Osteocyte (in vitro differentiated cells): ENCODE measurements around the gene MAOB. TPM values are rescaled to one million over a fixed set of nuclear protein-coding genes. Genes with fewer than 3 reads are reported as not detected.

Source experiments
- DNase-seq: peaks from one replicate; pipeline ENCODE4 v3.0.0; 2021; ENCODE audit warnings: mixed read lengths; ENCODE audit not compliant: unreplicated experiment; ENCODE audit errors: extremely low spot score
- H3K27ac Mint-ChIP-seq: one replicate; pipeline ENCODE4 v1.8.0; 2021; ENCODE audit warnings: mild to moderate bottlenecking, mixed read lengths; ENCODE audit not compliant: unreplicated experiment
- H3K27me3 Mint-ChIP-seq: one replicate; pipeline ENCODE4 v1.8.0; 2021; ENCODE audit warnings: mixed read lengths; ENCODE audit not compliant: unreplicated experiment
- H3K36me3 Mint-ChIP-seq: one replicate; pipeline ENCODE4 v1.8.0; 2021; ENCODE audit warnings: mixed read lengths; ENCODE audit not compliant: unreplicated experiment
- H3K4me1 Mint-ChIP-seq: one replicate; pipeline ENCODE4 v1.8.0; 2021; ENCODE audit warnings: mixed read lengths; ENCODE audit not compliant: unreplicated experiment
- H3K4me3 Mint-ChIP-seq: one replicate; pipeline ENCODE4 v1.8.0; 2021; ENCODE audit warnings: mild to moderate bottlenecking, moderate library complexity, mixed read lengths; ENCODE audit not compliant: unreplicated experiment
- H3K9me3 Mint-ChIP-seq: one replicate; pipeline ENCODE4 v1.8.0; 2021; ENCODE audit warnings: mixed read lengths; ENCODE audit not compliant: unreplicated experiment
- CTCF ChIP-seq: fragments of 200-600 bp; sonication (generic); IDR thresholded peaks from 2 replicates; pipeline ENCODE4 v1.5.0; 2021; ENCODE audit warnings: antibody characterized with exemption, mild to moderate bottlenecking, moderate library complexity
- total RNA-seq: library from RNA; stranded (reverse); gene quantifications from 2 replicates; pipeline ENCODE4 v1.2.1, GENCODE V29; 2021

MAOB gene
- total RNA-seq, 1 donor from 2014 or later = not detected

GRCh38 chrX:43880425-43880824 lies 1.8 kb downstream of the MAOB start:
- no peak for TF ChIP-seq CTCF
- Mint-ChIP-seq H3K27me3 (peaks cover 5% of the 10 kb centered on the region), H3K4me1 (no peaks in the 10 kb centered on the region), H3K9me3 (peaks cover 10% of the 10 kb centered on the region), H3K27ac (no peak overlapping the region), H3K4me3 (no peak overlapping the region), H3K36me3 (no peaks in the 10 kb centered on the region)
- DNase-seq = no peak

GRCh38 chrX:43878906-43879526 lies 3.2 kb downstream of the MAOB start:
- peaks cover 10% of the 10 kb centered on the region for H3K9me3 Mint-ChIP-seq
- no peak for DNase-seq
- TF ChIP-seq CTCF = no peak
- H3K36me3 Mint-ChIP-seq = no peaks in the 10 kb centered on the region
- H3K4me1 Mint-ChIP-seq = no peaks in the 10 kb centered on the region
- H3K27ac Mint-ChIP-seq = no peak overlapping the region
- peaks cover 5% of the 10 kb centered on the region for H3K27me3 Mint-ChIP-seq
- H3K4me3 Mint-ChIP-seq = no peak overlapping the region

GRCh38 chrX:43876680-43877079 lies 5.6 kb downstream of the MAOB start:
- H3K27me3 Mint-ChIP-seq = peaks cover 2% of the 10 kb centered on the region
- H3K27ac Mint-ChIP-seq = no peak overlapping the region
- no peak for TF ChIP-seq CTCF
- no peaks in the 10 kb centered on the region for H3K4me1 Mint-ChIP-seq
- no peak for DNase-seq
- H3K4me3 Mint-ChIP-seq = no peak overlapping the region
- H3K9me3 Mint-ChIP-seq = peaks cover 15% of the 10 kb centered on the region
- no peaks in the 10 kb centered on the region for H3K36me3 Mint-ChIP-seq

- Mint-ChIP-seq H3K9me3 (peaks cover 5% of the 10 kb centered on the region), H3K4me3 (no peak overlapping the region), H3K36me3 (no peaks in the 10 kb centered on the region), H3K27ac (no peak overlapping the region), H3K27me3 (no peaks in the 10 kb centered on the region), H3K4me1 (no peaks in the 10 kb centered on the region)
- DNase-seq = no peak
- TF ChIP-seq CTCF = no peak
Observed at GRCh38 chrX:43870758-43871419, 11.4 kb downstream of the MAOB start.

- Mint-ChIP-seq H3K9me3 (peaks cover 5% of the 10 kb centered on the region), H3K4me1 (no peaks in the 10 kb centered on the region), H3K36me3 (no peaks in the 10 kb centered on the region), H3K4me3 (no peak overlapping the region), H3K27ac (no peak overlapping the region), H3K27me3 (no peaks in the 10 kb centered on the region)
- no peak for TF ChIP-seq CTCF
- DNase-seq = no peak
Observed at GRCh38 chrX:43870011-43870410, 12.2 kb downstream of the MAOB start.
